HepG2 (cell line): ENCODE results near the gene ZFPL1. TPM values are rescaled to one million over a fixed set of nuclear protein-coding genes. Genes with fewer than 3 reads are reported as not detected.

Experiments
- CBX2 ChIP-seq, 2 experiments: fragments of 200-600 bp in 1 of 2; sonication (generic); formaldehyde crosslinking in 1 of 2; IDR thresholded peaks; 2 replicates each; pipeline versions ENCODE4 v1.7.0 to v1.8.1; 2018 to 2022; ENCODE audit warnings: low read depth in 2 of 2, low read length in 1 of 2, mild to moderate bottlenecking in 1 of 2, missing genetic modification reagents in 1 of 2
- FOXJ3 ChIP-seq: sonication (generic); formaldehyde crosslinking; IDR thresholded peaks from 2 replicates; pipeline ENCODE4 v1.4.0; 2020; ENCODE audit warnings: missing genetic modification reagents, mild to moderate bottlenecking, borderline replicate concordance
- GFI1 ChIP-seq: sonication (generic); formaldehyde crosslinking; IDR thresholded peaks from 2 replicates; pipeline ENCODE4 v1.5.0; 2020; ENCODE audit warnings: missing genetic modification reagents, mild to moderate bottlenecking, borderline replicate concordance
- JUNB ChIP-seq: sonication (generic); formaldehyde crosslinking; IDR thresholded peaks from 2 replicates; pipeline ENCODE4 v1.8.0; 2022; ENCODE audit warnings: missing genetic modification reagents, mild to moderate bottlenecking, borderline replicate concordance
- NCOA2 ChIP-seq: sonication (generic); formaldehyde crosslinking; IDR thresholded peaks from 2 replicates; pipeline ENCODE4 v1.8.0; 2022; ENCODE audit warnings: inconsistent platforms
- PPARG ChIP-seq: conservative IDR thresholded peaks from 2 replicates; pipeline ENCODE4 v1.6.1; 2016; ENCODE audit warnings: missing biosample characterization, missing genetic modification reagents
- SYNCRIP ChIP-seq: fragments of 200-400 bp; formaldehyde crosslinking; IDR thresholded peaks from 2 replicates; pipeline ENCODE4 v1.6.1; 2018; ENCODE audit warnings: mild to moderate bottlenecking, low read depth, low read length; ENCODE audit not compliant: insufficient read depth
- TCF7 ChIP-seq: sonication (generic); IDR thresholded peaks from 2 replicates; pipeline ENCODE4 v1.6.1; 2016; ENCODE audit warnings: antibody characterized with exemption, low read depth
- ZEB1 ChIP-seq: IDR thresholded peaks from 2 replicates; pipeline ENCODE4 v1.6.1; 2012; ENCODE audit warnings: mild to moderate bottlenecking, low read depth, inconsistent platforms; ENCODE audit not compliant: insufficient replicate concordance
- ZNF17 ChIP-seq: sonication (generic); formaldehyde crosslinking; IDR thresholded peaks from 2 replicates; pipeline ENCODE4 v1.5.0; 2020; ENCODE audit warnings: mild to moderate bottlenecking, missing genetic modification reagents
- ZNF207 ChIP-seq: fragments of 450-650 bp; IDR thresholded peaks from 2 replicates; pipeline ENCODE4 v1.6.1; 2016; ENCODE audit warnings: antibody characterized with exemption, borderline replicate concordance
- ZNF343 ChIP-seq: sonication (generic); formaldehyde crosslinking; IDR thresholded peaks from 2 replicates; pipeline ENCODE4 v1.4.0; 2020; ENCODE audit warnings: mild to moderate bottlenecking, missing genetic modification reagents
- ZNF496 ChIP-seq: sonication (generic); formaldehyde crosslinking; IDR thresholded peaks from 2 replicates; pipeline ENCODE4 v1.8.1; 2023; ENCODE audit warnings: mild to moderate bottlenecking, moderate library complexity, missing genetic modification reagents; ENCODE audit not compliant: insufficient replicate concordance
- ZNF510 ChIP-seq: sonication (generic); formaldehyde crosslinking; IDR thresholded peaks from 2 replicates; pipeline ENCODE4 v1.4.0; 2020; ENCODE audit warnings: low read depth, mild to moderate bottlenecking, missing genetic modification reagents
- ZNF558 ChIP-seq: sonication (generic); formaldehyde crosslinking; IDR thresholded peaks from 2 replicates; pipeline ENCODE4 v1.9.0; 2022; ENCODE audit warnings: mild to moderate bottlenecking, missing genetic modification reagents, borderline replicate concordance
- polyA plus RNA-seq, 8 experiments: library from polyadenylated mRNA; depleted of rRNA in 3 of 8; stranded (reverse) in 7 of 8; unstranded in 1 of 8; fragments of >200 nt; fragmentation: Illumina TruSeq in 4 of 8; extraction: Trizol in 4 of 8; gene quantifications; 2 replicates each; pipeline versions ENCODE4 v1.2.1 to v1.2.3, GENCODE V29; 2011 to 2016; ENCODE audit warnings: low read depth in 4 of 8, missing spikeins in 1 of 8, mixed read lengths in 1 of 8; ENCODE audit not compliant: insufficient read depth in 1 of 8
- total RNA-seq, 5 experiments: library from RNA; depleted of rRNA; stranded (reverse); fragments of >200 nt; fragmentation: Illumina TruSeq; extraction: Trizol; gene quantifications; 2 replicates each; pipeline ENCODE4 v1.2.3, GENCODE V29; 2016; ENCODE audit warnings: low read depth in 1 of 5
- TF ChIP-seq, protein P1 (sequence below): sonication (generic); formaldehyde crosslinking; IDR thresholded peaks from 2 replicates; pipeline ENCODE4 v1.5.0; 2020; ENCODE audit warnings: missing genetic modification reagents, mild to moderate bottlenecking, borderline replicate concordance
- TF ChIP-seq, protein P2 (sequence below): sonication (generic); formaldehyde crosslinking; IDR thresholded peaks from 2 replicates; pipeline ENCODE4 v1.8.1; 2023; ENCODE audit warnings: mild to moderate bottlenecking, missing genetic modification reagents
- TF ChIP-seq, protein P3 (sequence below): IDR thresholded peaks from 2 replicates; pipeline ENCODE4 v1.6.1; 2016; ENCODE audit warnings: mild to moderate bottlenecking, missing biosample characterization, missing genetic modification reagents
- TF ChIP-seq, protein P4 (sequence below): sonication (generic); formaldehyde crosslinking; IDR thresholded peaks from 2 replicates; pipeline ENCODE4 v1.4.0; 2020; ENCODE audit warnings: missing genetic modification reagents, borderline replicate concordance
- TF ChIP-seq, protein P5 (sequence below): sonication (generic); formaldehyde crosslinking; IDR thresholded peaks from 2 replicates; pipeline ENCODE4 v1.5.1; 2020; ENCODE audit warnings: missing genetic modification reagents, mild to moderate bottlenecking, borderline replicate concordance

ZFPL1 gene
- total and polyA plus RNA-seq, 2 of the 13 experiments (the other 11 are each of a cell fraction or from before 2014, with no cell fraction given): 32.2 to 56.0 TPM

DNA sequence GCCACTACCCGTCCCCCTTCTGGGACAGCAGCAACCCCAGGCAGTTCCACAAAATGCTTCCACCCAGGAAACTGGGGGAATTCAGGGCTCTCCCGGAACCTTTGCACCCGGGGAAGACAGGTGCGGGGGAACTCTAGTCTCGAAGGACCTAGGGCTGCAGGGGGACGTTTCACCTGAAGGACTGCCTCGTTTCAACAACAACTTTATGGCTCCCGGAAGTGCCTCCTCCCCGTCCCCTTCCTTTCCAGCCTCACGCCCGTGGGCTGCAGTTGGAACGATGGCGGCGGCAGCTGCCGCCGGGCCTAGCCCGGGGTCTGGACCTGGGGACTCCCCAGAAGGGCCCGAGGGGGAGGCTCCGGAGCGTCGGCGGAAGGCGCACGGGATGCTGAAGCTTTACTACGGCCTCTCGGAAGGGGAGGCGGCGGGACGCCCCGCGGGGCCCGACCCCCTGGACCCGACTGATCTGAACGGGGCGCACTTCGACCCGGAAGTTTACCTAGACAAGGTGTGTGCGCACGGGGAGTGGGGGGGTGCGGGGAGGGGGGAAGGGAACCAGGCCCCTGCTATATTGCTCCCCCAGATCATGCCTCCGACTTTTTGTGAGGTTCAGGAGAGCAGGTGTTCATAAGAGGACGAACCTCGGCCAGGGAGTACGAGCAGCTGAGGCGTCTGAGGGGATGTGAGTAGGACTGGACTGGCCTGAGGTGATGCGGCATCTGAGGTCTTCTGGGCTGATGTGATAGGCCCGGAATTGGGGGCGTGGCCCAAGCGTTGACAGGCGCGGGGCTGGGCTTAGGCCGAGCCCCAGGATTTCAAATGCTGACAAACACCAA is 12.2 kb downstream of the ZFPL1 start, which contains the start of gene VPS51 (continued):
- TF ChIP-seq, protein P1, sequence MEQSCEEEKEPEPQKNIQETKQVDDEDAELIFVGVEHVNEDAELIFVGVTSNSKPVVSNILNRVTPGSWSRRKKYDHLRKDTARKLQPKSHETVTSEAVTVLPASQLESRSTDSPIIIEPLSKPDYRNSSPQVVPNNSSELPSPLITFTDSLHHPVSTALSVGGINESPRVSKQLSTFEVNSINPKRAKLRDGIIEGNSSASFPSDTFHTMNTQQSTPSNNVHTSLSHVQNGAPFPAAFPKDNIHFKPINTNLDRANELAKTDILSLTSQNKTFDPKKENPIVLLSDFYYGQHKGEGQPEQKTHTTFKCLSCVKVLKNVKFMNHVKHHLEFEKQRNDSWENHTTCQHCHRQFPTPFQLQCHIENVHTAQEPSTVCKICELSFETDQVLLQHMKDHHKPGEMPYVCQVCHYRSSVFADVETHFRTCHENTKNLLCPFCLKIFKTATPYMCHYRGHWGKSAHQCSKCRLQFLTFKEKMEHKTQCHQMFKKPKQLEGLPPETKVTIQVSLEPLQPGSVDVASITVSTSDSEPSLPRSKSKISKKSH (CRISPR knock-in tag): peak; percentile 70; the same call in 1 of the 2 replicates
- TF ChIP-seq TCF7: peak; percentile 25; the same call in 1 of the 2 replicates
- no peak for TF ChIP-seq ZNF207
- TF ChIP-seq, protein P2, sequence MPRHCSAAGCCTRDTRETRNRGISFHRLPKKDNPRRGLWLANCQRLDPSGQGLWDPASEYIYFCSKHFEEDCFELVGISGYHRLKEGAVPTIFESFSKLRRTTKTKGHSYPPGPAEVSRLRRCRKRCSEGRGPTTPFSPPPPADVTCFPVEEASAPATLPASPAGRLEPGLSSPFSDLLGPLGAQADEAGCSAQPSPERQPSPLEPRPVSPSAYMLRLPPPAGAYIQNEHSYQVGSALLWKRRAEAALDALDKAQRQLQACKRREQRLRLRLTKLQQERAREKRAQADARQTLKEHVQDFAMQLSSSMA (CRISPR knock-in tag): peak; percentile 64; the same call in 1 of the 2 replicates
- TF ChIP-seq GFI1 (CRISPR knock-in tag): peak; percentile 65
- no peak for TF ChIP-seq JUNB (CRISPR knock-in tag)
- TF ChIP-seq ZNF496: no peak
- TF ChIP-seq SYNCRIP: no peak
- TF ChIP-seq, protein P3, sequence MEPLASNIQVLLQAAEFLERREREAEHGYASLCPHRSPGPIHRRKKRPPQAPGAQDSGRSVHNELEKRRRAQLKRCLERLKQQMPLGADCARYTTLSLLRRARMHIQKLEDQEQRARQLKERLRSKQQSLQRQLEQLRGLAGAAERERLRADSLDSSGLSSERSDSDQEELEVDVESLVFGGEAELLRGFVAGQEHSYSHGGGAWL (CRISPR knock-in tag): no peak
- peak; percentile 51; the same call in 1 of the 2 replicates for TF ChIP-seq ZNF558 (CRISPR knock-in tag)
- 0 out of 2 replicates have a peak, but pooled peaks have one; percentile 65 for TF ChIP-seq ZNF343 (CRISPR knock-in tag)
- peak; percentile 80; the same call in 1 of the 2 replicates for TF ChIP-seq ZNF510
- TF ChIP-seq, protein P4, sequence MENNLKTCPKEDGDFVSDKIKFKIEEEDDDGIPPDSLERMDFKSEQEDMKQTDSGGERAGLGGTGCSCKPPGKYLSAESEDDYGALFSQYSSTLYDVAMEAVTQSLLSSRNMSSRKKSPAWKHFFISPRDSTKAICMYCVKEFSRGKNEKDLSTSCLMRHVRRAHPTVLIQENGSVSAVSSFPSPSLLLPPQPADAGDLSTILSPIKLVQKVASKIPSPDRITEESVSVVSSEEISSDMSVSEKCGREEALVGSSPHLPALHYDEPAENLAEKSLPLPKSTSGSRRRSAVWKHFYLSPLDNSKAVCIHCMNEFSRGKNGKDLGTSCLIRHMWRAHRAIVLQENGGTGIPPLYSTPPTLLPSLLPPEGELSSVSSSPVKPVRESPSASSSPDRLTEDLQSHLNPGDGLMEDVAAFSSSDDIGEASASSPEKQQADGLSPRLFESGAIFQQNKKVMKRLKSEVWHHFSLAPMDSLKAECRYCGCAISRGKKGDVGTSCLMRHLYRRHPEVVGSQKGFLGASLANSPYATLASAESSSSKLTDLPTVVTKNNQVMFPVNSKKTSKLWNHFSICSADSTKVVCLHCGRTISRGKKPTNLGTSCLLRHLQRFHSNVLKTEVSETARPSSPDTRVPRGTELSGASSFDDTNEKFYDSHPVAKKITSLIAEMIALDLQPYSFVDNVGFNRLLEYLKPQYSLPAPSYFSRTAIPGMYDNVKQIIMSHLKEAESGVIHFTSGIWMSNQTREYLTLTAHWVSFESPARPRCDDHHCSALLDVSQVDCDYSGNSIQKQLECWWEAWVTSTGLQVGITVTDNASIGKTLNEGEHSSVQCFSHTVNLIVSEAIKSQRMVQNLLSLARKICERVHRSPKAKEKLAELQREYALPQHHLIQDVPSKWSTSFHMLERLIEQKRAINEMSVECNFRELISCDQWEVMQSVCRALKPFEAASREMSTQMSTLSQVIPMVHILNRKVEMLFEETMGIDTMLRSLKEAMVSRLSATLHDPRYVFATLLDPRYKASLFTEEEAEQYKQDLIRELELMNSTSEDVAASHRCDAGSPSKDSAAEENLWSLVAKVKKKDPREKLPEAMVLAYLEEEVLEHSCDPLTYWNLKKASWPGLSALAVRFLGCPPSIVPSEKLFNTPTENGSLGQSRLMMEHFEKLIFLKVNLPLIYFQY: peak; percentile 63
- peak; percentile 48; the same call in 1 of the 2 replicates for TF ChIP-seq NCOA2 (CRISPR knock-in tag)
- no peak for TF ChIP-seq CBX2 (IDR thresholded peaks at IDR 0.05; ENCODE audit: low read depth, low read length)
- TF ChIP-seq CBX2 (CRISPR knock-in tag; IDR thresholded peaks at IDR 0.05; ENCODE audit: low read depth): no peak
- TF ChIP-seq FOXJ3 (CRISPR knock-in tag): no peak; the same call in 1 of the 2 replicates
- TF ChIP-seq ZEB1: peak; percentile 90
- TF ChIP-seq, protein P5, sequence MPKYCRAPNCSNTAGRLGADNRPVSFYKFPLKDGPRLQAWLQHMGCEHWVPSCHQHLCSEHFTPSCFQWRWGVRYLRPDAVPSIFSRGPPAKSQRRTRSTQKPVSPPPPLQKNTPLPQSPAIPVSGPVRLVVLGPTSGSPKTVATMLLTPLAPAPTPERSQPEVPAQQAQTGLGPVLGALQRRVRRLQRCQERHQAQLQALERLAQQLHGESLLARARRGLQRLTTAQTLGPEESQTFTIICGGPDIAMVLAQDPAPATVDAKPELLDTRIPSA (CRISPR knock-in tag): no peak
- no peak for TF ChIP-seq ZNF17
- TF ChIP-seq PPARG (CRISPR knock-in tag): 0 out of 2 replicates have a peak, but pooled peaks have one; percentile 40
